HL-60 (cell line): ENCODE measurements around the gene COMMD3.
"Not testable (repeated sequence)": the region's sequence is repeated elsewhere in the genome, so short reads cannot be mapped to it uniquely, and the experiment has no call there.

Experiments
- DNase-seq, 2 experiments: peaks; one replicate each; pipeline ENCODE4 v3.0.0-alpha.2; 2010 to 2020; ENCODE audit warnings: low read depth in 1 of 2, low spot score in 1 of 2
- H3K27ac ChIP-seq: fragments of 250-450 bp; sonication (Bioruptor Pico); replicated peaks from 2 replicates; pipeline ENCODE4 v1.5.1; 2020; ENCODE audit warnings: mild to moderate bottlenecking, moderate library complexity
- H3K27me3 ChIP-seq: fragments of 250-450 bp; sonication (Bioruptor Pico); 2 replicates; pipeline ENCODE4 v1.5.1; 2021; ENCODE audit warnings: mild to moderate bottlenecking, moderate library complexity; ENCODE audit not compliant: insufficient read depth, poor library complexity, severe bottlenecking
- H3K4me3 ChIP-seq: replicated peaks from 2 replicates; pipeline ENCODE4 v1.5.1; 2011; ENCODE audit warnings: mild to moderate bottlenecking, control low read depth, low read length; ENCODE audit not compliant: insufficient read depth
- GABPA ChIP-seq: IDR thresholded peaks from 2 replicates; pipeline ENCODE4 v1.6.1; 2012; ENCODE audit warnings: low read depth
- POLR2AphosphoS5 ChIP-seq: IDR thresholded peaks from 2 replicates; pipeline ENCODE4 v1.6.1; 2012; ENCODE audit warnings: low read depth
- SPI1 ChIP-seq: IDR thresholded peaks from 2 replicates; pipeline ENCODE4 v1.6.1; 2012; ENCODE audit warnings: low read depth, mild to moderate bottlenecking, borderline replicate concordance
- TF ChIP-seq, protein P1 (sequence below): IDR thresholded peaks from 2 replicates; pipeline ENCODE4 v1.6.1; 2012; ENCODE audit warnings: low read depth; ENCODE audit not compliant: insufficient replicate concordance
- TF ChIP-seq, protein P2 (sequence below): IDR thresholded peaks from one replicate; pipeline ENCODE4 v1.5.1; 2011; ENCODE audit warnings: low read length, control low read depth, inconsistent platforms; ENCODE audit not compliant: insufficient read depth

Gene COMMD3

DNA sequence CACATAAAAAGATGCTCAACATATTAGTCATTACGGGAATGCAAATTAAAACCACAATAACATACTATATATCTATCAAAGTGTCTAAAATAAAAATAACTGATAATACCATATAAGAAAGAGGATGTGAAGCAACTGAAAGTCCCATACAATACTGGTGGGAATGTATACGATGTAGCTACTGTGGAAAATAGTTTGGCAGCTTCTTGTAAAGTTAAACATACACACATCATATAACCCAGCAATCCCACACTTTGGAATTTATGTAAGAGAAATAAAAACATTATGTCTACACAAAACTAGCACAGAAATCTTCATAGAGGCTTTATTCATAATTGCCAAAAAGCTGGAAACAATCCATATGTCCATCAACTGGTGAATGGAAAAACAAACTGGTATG lies 10.5 kb upstream of the COMMD3 start:
- DNase-seq = no peak
- TF ChIP-seq, protein P1, sequence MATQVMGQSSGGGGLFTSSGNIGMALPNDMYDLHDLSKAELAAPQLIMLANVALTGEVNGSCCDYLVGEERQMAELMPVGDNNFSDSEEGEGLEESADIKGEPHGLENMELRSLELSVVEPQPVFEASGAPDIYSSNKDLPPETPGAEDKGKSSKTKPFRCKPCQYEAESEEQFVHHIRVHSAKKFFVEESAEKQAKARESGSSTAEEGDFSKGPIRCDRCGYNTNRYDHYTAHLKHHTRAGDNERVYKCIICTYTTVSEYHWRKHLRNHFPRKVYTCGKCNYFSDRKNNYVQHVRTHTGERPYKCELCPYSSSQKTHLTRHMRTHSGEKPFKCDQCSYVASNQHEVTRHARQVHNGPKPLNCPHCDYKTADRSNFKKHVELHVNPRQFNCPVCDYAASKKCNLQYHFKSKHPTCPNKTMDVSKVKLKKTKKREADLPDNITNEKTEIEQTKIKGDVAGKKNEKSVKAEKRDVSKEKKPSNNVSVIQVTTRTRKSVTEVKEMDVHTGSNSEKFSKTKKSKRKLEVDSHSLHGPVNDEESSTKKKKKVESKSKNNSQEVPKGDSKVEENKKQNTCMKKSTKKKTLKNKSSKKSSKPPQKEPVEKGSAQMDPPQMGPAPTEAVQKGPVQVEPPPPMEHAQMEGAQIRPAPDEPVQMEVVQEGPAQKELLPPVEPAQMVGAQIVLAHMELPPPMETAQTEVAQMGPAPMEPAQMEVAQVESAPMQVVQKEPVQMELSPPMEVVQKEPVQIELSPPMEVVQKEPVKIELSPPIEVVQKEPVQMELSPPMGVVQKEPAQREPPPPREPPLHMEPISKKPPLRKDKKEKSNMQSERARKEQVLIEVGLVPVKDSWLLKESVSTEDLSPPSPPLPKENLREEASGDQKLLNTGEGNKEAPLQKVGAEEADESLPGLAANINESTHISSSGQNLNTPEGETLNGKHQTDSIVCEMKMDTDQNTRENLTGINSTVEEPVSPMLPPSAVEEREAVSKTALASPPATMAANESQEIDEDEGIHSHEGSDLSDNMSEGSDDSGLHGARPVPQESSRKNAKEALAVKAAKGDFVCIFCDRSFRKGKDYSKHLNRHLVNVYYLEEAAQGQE = no peak
- TF ChIP-seq, protein P2, sequence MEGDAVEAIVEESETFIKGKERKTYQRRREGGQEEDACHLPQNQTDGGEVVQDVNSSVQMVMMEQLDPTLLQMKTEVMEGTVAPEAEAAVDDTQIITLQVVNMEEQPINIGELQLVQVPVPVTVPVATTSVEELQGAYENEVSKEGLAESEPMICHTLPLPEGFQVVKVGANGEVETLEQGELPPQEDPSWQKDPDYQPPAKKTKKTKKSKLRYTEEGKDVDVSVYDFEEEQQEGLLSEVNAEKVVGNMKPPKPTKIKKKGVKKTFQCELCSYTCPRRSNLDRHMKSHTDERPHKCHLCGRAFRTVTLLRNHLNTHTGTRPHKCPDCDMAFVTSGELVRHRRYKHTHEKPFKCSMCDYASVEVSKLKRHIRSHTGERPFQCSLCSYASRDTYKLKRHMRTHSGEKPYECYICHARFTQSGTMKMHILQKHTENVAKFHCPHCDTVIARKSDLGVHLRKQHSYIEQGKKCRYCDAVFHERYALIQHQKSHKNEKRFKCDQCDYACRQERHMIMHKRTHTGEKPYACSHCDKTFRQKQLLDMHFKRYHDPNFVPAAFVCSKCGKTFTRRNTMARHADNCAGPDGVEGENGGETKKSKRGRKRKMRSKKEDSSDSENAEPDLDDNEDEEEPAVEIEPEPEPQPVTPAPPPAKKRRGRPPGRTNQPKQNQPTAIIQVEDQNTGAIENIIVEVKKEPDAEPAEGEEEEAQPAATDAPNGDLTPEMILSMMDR = no peak
- TF ChIP-seq GABPA (no peak), SPI1 (no peak), POLR2AphosphoS5 (no peak)
- H3K4me3 ChIP-seq = no peak overlapping the region
- H3K27ac ChIP-seq = no peak overlapping the region
- H3K27me3 ChIP-seq = no peaks in the 10 kb centered on the region

DNA sequence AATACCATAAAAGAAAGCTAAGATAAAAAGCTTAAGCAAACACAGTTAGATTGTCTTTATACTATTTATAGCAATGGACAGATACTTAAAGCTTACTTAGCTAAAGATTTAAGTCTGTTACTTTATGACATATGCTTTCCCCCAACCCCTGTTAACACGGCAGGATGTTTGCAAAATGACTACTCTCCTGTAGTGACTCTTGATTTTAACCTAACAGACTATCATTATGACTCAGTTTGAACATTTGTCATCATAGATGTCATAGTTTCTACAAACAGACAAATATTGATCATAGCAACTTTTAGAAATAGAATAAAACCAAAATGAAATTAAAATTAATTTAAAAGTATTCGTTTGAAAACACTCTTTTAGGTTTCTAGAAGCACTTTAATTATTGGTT lies 7.8 kb upstream of the COMMD3 start:
- no peak overlapping the region for H3K4me3 ChIP-seq
- TF ChIP-seq SPI1 (no peak), GABPA (no peak), POLR2AphosphoS5 (no peak)
- TF ChIP-seq, protein P1 = no peak
- TF ChIP-seq, protein P2 = no peak
- DNase-seq = no peak
- H3K27me3 ChIP-seq = no peaks in the 10 kb centered on the region
- no peak overlapping the region for H3K27ac ChIP-seq

DNA sequence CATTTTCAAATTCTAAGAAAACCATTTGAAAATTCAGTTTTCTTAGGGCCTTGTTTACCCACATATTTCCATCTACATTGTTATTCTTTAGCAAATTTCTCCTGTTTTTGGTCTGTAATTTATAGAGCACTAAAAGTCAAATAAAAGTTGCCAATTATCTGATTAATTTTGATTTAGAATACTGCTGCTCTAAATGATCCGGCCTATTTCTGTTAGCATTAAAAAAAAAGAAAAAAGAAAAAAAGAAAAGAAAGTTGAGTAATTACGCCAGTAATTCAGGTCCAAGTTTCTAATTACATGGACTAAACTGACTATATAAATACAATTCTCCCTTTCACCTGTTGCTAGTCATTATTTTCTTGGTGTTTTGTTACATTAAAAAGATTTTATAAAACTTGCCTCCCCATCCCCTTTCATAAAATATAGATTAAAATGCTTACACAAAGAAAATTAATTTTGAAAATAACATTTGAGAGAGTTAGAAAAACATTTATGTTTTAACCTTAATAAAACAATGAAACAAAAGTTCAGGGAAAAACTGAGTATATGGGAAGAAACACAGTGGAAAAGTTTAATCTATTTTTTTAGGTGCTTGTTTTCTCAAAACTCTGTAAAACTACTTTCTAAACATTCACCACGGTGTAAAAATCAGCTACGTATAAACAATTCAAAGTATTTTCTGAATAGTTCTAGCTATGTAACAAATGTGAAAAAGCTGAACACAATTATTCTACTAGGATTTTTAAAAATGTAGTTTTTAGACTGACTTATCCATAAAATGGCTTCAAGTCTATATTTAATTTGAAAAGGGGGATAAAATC lies 6.8 kb upstream of the COMMD3 start:
- H3K27ac ChIP-seq = no peak overlapping the region

DNA sequence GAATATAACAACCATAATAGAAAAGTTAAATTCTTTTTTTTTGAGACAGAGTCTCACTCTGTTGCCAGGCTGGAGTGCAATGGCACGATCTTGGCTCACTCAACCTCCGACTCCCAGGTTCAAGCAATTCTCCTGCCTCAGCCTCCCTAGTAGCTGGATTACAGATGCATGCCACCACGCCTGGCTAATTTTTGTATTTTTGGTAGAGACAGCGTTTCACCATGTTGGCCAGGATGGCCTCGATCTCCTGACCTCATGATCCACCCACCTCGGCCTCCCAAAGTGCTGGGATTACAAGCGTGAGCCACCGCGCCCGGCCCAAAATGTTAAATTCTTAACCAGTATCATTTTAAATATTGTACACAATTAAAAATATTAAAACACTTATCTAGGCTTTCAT lies 6.2 kb upstream of the COMMD3 start:
- H3K27ac ChIP-seq, H3K4me3 ChIP-seq, H3K27me3 ChIP-seq, DNase-seq: not testable (repeated sequence)

More for the DNA sequence above, 6.8 kb upstream of the COMMD3 start:
- TF ChIP-seq, protein P1 = no peak
- Histone ChIP-seq H3K4me3 (no peak overlapping the region), H3K27me3 (no peaks in the 10 kb centered on the region)
- no peak for DNase-seq
